Colonic mucosa (tissue), 4 donors: ENCODE results near the gene NUP35. TPM values are rescaled to one million over a fixed set of nuclear protein-coding genes. Genes with fewer than 3 reads are reported as not detected.
A peak's percentile ranks its signal among the peaks of the same experiment; 100 is the strongest.

Experiments
- DNase-seq: peaks from one replicate; pipeline ENCODE4 v3.0.0-alpha.2; 2020
- H3K27ac ChIP-seq: fragments of 200-600 bp; one replicate; pipeline ENCODE4 v1.8.0; 2021
- H3K27me3 ChIP-seq: fragments of 200-600 bp; one replicate; pipeline ENCODE4 v1.8.0; 2021
- H3K36me3 ChIP-seq: fragments of 200-600 bp; one replicate; pipeline ENCODE4 v1.8.0; 2021
- H3K4me1 ChIP-seq: fragments of 200-600 bp; one replicate; pipeline ENCODE4 v1.8.0; 2021; ENCODE audit warnings: mild to moderate bottlenecking
- H3K4me3 ChIP-seq: fragments of 200-600 bp; one replicate; pipeline ENCODE4 v1.8.0; 2021
- H3K9ac ChIP-seq, 2 donors: one replicate each; pipeline ENCODE4 v1.7.0; 2013; ENCODE audit warnings: control low read depth in 2 of 2, low read depth in 2 of 2, low read length in 2 of 2
- H3K9me3 ChIP-seq: fragments of 200-600 bp; one replicate; pipeline ENCODE4 v1.8.0; 2021
- intact Hi-C: fragments of 100-400 bp; cut with DNase I; formaldehyde crosslinking; loops from one replicate; pipeline ENCODE4 v1.14.1; 2022
- total RNA-seq, 2 donors: library from RNA; stranded (reverse); fragmentation: NEBNext Ultra II Directional in 1 of 2; extraction: Animal tissue kit (Norgen Biotek cat#: 25700) in 1 of 2; gene quantifications; one replicate each; pipeline ENCODE4 v1.2.1, GENCODE V29; 2021
- TF ChIP-seq, protein P1 (sequence below): fragments of 200-600 bp; IDR thresholded peaks from one replicate; pipeline ENCODE4 v1.8.0; 2022; ENCODE audit warnings: antibody characterized with exemption, mild to moderate bottlenecking
- donor health status: healthy.
- donor health status: DM: no; HTN: no; CAD: no.
- donor health status: DM: no; HTN: no; CAD: no.

NUP35 gene, protein sequence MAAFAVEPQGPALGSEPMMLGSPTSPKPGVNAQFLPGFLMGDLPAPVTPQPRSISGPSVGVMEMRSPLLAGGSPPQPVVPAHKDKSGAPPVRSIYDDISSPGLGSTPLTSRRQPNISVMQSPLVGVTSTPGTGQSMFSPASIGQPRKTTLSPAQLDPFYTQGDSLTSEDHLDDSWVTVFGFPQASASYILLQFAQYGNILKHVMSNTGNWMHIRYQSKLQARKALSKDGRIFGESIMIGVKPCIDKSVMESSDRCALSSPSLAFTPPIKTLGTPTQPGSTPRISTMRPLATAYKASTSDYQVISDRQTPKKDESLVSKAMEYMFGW
- 10 to 100 TPM; 11.3 to 19.1 TPM for total RNA-seq

DNA sequence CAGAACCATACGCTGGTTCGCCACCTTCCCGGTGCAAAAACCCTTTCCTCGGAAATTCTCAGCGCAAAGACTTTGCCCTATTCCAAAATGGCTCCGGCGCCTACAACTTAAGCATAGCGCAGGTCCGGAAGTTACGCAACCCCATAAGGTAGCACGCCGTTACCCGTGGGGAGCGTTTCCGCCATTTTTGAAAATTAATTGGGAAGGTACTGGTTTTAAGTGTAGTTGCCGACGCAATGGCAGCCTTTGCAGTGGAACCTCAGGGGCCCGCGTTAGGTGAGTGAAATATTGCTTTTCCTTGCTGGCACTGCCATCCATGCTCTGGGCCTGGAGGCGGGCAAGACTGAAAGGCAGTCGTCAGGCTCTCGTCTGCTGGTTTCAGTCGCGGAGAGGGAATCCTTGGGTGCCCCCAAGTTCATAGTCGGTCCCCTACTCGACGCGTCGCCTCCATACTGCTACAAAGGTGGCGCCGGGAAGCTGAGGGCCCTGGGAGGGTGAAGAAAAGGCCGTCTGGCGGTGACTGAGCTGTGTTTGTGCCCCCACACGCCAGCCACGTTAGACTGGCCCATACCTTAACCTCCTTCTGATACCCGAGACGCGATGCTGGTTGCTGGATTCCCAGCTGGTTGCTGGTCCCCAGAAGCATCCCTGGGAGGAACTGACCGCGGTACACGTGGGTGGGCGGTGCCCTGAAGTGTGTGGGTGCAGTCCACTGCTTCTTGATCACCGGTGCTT is at the start of gene NUP35:
TSS of gene NUP35 (plus strand) at position 222 of the 735 bp plus-strand sequence. CDS start at position 237, 15 bp downstream.
- Histone ChIP-seq H3K4me1 (peaks cover 8% of the 10 kb centered on the region), H3K27ac (peak within 1 kb of the TSS; percentile 82)
- intact Hi-C loops: loop anchor here (5.0 kb wide), 1 partner anchor 47 kb away; the partner anchor contains the start of gene DUSP19

DNA sequence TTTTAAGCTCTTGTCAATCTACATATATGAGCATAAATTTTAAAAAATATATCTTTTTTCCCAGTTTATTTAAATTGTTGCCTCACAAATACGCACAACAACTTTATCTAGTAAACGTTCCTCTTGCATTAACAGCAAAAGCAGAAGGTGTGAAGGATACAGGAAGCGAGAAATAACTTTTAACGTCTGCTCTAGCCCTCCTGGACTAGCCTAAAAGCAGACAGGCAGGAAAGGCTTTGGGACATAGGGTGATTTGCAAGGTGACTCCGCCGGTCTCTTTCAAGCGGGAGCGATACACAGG is 46.1 kb upstream of the NUP35 start:
- Histone ChIP-seq H3K27ac (peak overlapping the region; percentile 72), H3K9me3 (no peaks in the 10 kb centered on the region), H3K27me3 (no peaks in the 10 kb centered on the region), H3K36me3 (no peaks in the 10 kb centered on the region), H3K4me1 (no peaks in the 10 kb centered on the region), H3K4me3 (peak overlapping the region; percentile 48), H3K9ac (peak overlapping the region; percentile 64 to 77)
- TF ChIP-seq, protein P1, sequence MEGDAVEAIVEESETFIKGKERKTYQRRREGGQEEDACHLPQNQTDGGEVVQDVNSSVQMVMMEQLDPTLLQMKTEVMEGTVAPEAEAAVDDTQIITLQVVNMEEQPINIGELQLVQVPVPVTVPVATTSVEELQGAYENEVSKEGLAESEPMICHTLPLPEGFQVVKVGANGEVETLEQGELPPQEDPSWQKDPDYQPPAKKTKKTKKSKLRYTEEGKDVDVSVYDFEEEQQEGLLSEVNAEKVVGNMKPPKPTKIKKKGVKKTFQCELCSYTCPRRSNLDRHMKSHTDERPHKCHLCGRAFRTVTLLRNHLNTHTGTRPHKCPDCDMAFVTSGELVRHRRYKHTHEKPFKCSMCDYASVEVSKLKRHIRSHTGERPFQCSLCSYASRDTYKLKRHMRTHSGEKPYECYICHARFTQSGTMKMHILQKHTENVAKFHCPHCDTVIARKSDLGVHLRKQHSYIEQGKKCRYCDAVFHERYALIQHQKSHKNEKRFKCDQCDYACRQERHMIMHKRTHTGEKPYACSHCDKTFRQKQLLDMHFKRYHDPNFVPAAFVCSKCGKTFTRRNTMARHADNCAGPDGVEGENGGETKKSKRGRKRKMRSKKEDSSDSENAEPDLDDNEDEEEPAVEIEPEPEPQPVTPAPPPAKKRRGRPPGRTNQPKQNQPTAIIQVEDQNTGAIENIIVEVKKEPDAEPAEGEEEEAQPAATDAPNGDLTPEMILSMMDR: no peak
- no peak for DNase-seq
- intact Hi-C loops: loop anchor here (5.0 kb wide), 1 partner anchor 44 kb away; the partner anchor contains the start of gene NUP35

More for the DNA sequence above, at the start of gene NUP35:
- peak within 1 kb of the TSS; percentile 57 to 77 for H3K9ac ChIP-seq
- H3K9me3 ChIP-seq: no peaks in the 10 kb centered on the region
- DNase-seq: peak; percentile 92
- peak within 1 kb of the TSS; percentile 85 for H3K4me3 ChIP-seq
- H3K27me3 ChIP-seq: no peaks in the 10 kb centered on the region
- TF ChIP-seq, protein P1: no peak
- H3K36me3 ChIP-seq: no peaks in the 10 kb centered on the region

DNA sequence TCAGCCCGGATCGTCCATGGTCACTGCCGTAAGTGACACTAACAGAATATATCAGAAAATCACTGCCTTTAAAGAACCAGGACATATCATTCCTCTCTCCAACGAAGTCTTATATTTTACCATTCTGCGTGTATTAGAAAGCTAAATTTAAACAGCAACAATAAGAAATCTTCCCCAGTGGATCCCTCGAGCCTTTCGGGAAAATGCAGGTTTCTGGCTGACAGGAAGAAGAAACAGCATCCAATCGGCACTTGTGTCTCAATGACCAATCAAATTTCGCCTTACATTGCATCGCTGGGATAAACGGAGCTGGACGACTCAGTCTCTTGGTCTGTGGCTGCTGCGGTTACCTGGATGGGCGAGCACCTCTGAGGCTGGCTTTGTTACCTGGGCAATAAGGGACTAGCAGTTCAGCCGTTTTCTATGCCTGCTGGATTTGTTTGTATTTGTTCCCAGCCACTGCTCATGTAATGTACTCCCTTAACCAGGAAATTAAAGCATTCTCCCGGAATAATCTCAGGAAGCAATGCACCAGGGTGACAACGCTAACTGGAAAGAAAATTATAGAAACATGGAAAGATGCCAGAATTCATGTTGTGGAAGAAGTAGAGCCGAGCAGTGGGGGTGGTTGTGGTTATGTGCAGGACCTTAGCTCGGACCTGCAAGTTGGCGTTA is 45.6 kb upstream of the NUP35 start, which contains the start of gene DUSP19:
TSS of gene DUSP19 (plus strand) at position 284 of the 675 bp plus-strand sequence. CDS start at position 471, 187 bp downstream.
- TF ChIP-seq, protein P1: no peak
- intact Hi-C loops: loop anchor here (5.0 kb wide), 1 partner anchor 44 kb away; the partner anchor contains the start of gene NUP35

DNA sequence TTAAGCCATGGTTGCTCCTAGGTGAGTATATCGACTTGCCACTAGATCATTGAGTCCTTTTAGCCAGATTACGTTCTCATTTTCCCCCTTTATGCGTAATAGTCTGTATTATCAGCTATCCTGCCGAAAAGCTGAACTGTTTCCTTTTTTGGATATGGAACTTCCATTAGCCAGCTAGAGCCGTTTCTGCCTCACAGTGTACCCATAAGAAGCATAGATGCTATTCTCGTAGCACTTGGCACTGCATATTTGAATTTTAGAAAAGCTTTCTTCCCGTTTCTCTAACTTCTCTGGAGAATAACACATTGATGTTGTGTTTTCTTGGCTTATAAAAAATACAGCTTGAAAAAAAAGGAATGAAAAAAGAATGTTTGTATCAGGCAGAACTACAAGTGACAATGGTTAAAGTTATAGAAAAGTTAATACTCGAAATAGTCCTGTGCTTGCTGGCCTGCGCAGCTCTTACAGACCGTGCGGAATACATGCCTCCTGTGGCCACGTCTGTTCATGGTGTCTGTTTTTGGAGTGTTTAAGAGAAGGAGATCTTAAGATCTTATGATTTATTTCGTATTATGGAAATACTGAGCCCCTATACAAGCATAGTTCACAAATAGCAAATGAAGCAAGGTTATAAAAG is 45.0 kb upstream of the NUP35 start:
- Histone ChIP-seq H3K9me3 (no peaks in the 10 kb centered on the region), H3K4me1 (no peaks in the 10 kb centered on the region), H3K9ac (peak overlapping the region; percentile 52 to 77), H3K27me3 (no peaks in the 10 kb centered on the region), H3K36me3 (no peaks in the 10 kb centered on the region), H3K27ac (peak overlapping the region; percentile 72), H3K4me3 (peak overlapping the region; percentile 48)
- TF ChIP-seq, protein P1: no peak
- DNase-seq: no peak
- intact Hi-C loops: loop anchor here (5.0 kb wide), 1 partner anchor 43 kb away; the partner anchor contains the start of gene NUP35

More for the DNA sequence above, 45.6 kb upstream of the NUP35 start, which contains the start of gene DUSP19:
- peak; percentile 98 for DNase-seq
- Histone ChIP-seq H3K4me1 (no peaks in the 10 kb centered on the region), H3K36me3 (no peaks in the 10 kb centered on the region), H3K9me3 (no peaks in the 10 kb centered on the region), H3K27ac (peak within 1 kb of the TSS; percentile 72), H3K9ac (peak within 1 kb of the TSS; percentile 64 to 77), H3K4me3 (peak within 1 kb of the TSS; percentile 48), H3K27me3 (no peaks in the 10 kb centered on the region)

DNA sequence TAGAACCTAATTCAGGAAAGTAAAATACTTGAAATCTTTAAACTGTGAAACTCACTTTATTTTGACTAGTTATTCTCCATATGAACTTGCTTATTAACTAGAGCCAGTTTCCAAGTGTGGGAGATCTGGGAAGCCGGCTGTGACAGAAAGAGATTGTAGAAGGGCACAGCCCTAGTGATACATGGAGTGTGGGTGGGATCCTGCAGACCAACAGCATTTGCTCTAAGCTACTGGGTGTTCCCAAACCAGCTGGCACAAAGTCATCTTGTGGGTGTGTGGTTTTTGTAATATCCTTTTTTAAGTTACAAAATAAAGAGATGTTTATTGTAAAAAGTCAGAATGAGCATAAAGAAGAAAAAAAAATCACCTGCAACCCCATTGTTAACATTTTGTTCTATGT is 42.3 kb upstream of the NUP35 start:
- intact Hi-C loops: no loop called here
- DNase-seq: no peak
- Histone ChIP-seq H3K27me3 (no peaks in the 10 kb centered on the region), H3K4me3 (no peak overlapping the region), H3K4me1 (no peaks in the 10 kb centered on the region), H3K9me3 (no peaks in the 10 kb centered on the region), H3K36me3 (no peaks in the 10 kb centered on the region), H3K27ac (no peak overlapping the region), H3K9ac (no peak overlapping the region)
- TF ChIP-seq, protein P1: no peak
